HUES6 (cell line): ENCODE measurements around the gene LAG3.

Experiments
- H3K27ac ChIP-seq: 2 replicates; pipeline ENCODE4 v1.7.0; 2013; ENCODE audit warnings: low read depth, mild to moderate bottlenecking, low read length, inconsistent platforms
- H3K27me3 ChIP-seq: 2 replicates; pipeline ENCODE4 v1.6.1; 2013; ENCODE audit warnings: low read length; ENCODE audit not compliant: control insufficient read depth, insufficient read depth
- H3K36me3 ChIP-seq: 2 replicates; pipeline ENCODE4 v1.6.1; 2013; ENCODE audit warnings: low read length; ENCODE audit not compliant: control insufficient read depth, insufficient read depth
- H3K4me1 ChIP-seq: 2 replicates; pipeline ENCODE4 v1.6.1; 2013; ENCODE audit warnings: low read length; ENCODE audit not compliant: control insufficient read depth, insufficient read depth
- H3K4me3 ChIP-seq: 2 replicates; pipeline ENCODE4 v1.5.1; 2013; ENCODE audit warnings: low read depth, low read length
- H3K9ac ChIP-seq: one replicate; pipeline ENCODE4 v1.6.1; 2013; ENCODE audit warnings: mild to moderate bottlenecking, low read length
- H3K9me3 ChIP-seq: 2 replicates; pipeline ENCODE4 v1.6.1; 2013; ENCODE audit warnings: low read depth, low read length; ENCODE audit not compliant: control insufficient read depth, insufficient read depth

LAG3 gene

GRCh38 chr12:6772331-6772695 lies at the start of gene LAG3:
Gene LAG3 (plus strand): TSS chr12:6772520. CDS start chr12:6772853, 333 bp downstream.
- Histone ChIP-seq H3K4me3 (peak within 1 kb of the TSS; percentile 48), H3K27me3 (peaks cover 47% of the 10 kb centered on the region), H3K36me3 (peaks cover 29% of the 10 kb centered on the region), H3K27ac (no peak within 1 kb of the TSS), H3K4me1 (peaks cover 35% of the 10 kb centered on the region), H3K9ac (no peak within 1 kb of the TSS), H3K9me3 (no peaks in the 10 kb centered on the region)

- no peak overlapping the region for H3K27ac ChIP-seq
- peaks cover 7% of the 10 kb centered on the region; the same call in 1 of the 2 replicates for H3K4me1 ChIP-seq
- peak overlapping the region; percentile 85 for H3K4me3 ChIP-seq
- H3K36me3 ChIP-seq = peaks cover 10% of the 10 kb centered on the region
- H3K27me3 ChIP-seq = no peaks in the 10 kb centered on the region
- no peak overlapping the region for H3K9ac ChIP-seq
- no peaks in the 10 kb centered on the region for H3K9me3 ChIP-seq
These were observed 49.5 kb upstream of the LAG3 start for GRCh38 chr12:6722863-6723262.

- Histone ChIP-seq H3K9me3 (no peaks in the 10 kb centered on the region), H3K4me1 (peaks cover 7% of the 10 kb centered on the region; the same call in 1 of the 2 replicates), H3K36me3 (peaks cover 20% of the 10 kb centered on the region), H3K27ac (peak within 1 kb of the TSS; percentile 74; the same call in 1 of the 2 replicates), H3K27me3 (no peaks in the 10 kb centered on the region), H3K9ac (peak within 1 kb of the TSS; percentile 85), H3K4me3 (peak within 1 kb of the TSS; percentile 85)
These were observed 48.5 kb upstream of the LAG3 start, which contains the start of gene COPS7A for GRCh38 chr12:6723607-6724408. Gene COPS7A (plus strand): TSS chr12:6724046. CDS start chr12:6724657, 611 bp downstream.

DNA sequence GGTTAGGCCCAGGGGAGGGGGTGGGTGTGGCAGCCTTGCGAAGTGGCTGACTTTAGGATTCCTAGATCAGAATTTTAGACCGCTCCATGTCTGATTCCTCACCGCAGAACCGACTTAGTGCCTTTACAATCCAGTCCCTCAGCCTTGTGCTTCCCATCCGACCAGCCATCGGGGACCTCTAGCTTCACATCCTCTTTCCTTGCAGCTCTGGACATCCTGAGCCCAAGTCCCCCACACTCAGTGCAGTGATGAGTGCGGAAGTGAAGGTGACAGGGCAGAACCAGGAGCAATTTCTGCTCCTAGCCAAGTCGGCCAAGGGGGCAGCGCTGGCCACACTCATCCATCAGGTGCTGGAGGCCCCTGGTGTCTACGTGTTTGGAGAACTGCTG lies 47.9 kb upstream of the LAG3 start:
- Histone ChIP-seq H3K4me3 (peak overlapping the region; percentile 85), H3K27ac (peak overlapping the region; percentile 67; the same call in 1 of the 2 replicates), H3K9me3 (no peaks in the 10 kb centered on the region), H3K4me1 (peaks cover 7% of the 10 kb centered on the region; the same call in 1 of the 2 replicates), H3K9ac (peak overlapping the region; percentile 77), H3K27me3 (no peaks in the 10 kb centered on the region), H3K36me3 (peaks cover 25% of the 10 kb centered on the region)

- H3K27me3 ChIP-seq = no peaks in the 10 kb centered on the region
- peaks cover 7% of the 10 kb centered on the region; the same call in 1 of the 2 replicates for H3K4me1 ChIP-seq
- H3K36me3 ChIP-seq = peaks cover 35% of the 10 kb centered on the region
- no peak overlapping the region for H3K9ac ChIP-seq
- H3K27ac ChIP-seq = no peak overlapping the region
- H3K4me3 ChIP-seq = no peak overlapping the region
- no peaks in the 10 kb centered on the region for H3K9me3 ChIP-seq
These were observed 47.0 kb upstream of the LAG3 start for GRCh38 chr12:6725350-6725749.

DNA sequence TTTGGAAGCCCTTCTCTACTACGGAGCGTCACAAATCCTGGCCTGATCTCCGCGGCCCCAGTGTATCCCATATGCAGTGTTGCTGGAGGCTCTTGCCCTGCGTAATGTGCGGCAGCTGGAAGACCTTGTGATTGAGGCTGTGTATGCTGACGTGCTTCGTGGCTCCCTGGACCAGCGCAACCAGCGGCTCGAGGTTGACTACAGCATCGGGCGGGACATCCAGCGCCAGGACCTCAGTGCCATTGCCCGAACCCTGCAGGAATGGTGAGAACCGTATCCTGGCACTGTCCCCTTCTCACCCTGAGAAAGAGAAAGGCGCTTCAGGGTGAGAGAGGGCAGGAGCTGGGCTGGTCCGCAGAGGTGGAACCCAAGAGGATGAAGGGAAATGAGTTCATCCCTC lies 43.1 kb upstream of the LAG3 start:
- Histone ChIP-seq H3K9me3 (no peaks in the 10 kb centered on the region), H3K4me3 (no peak overlapping the region), H3K27ac (no peak overlapping the region), H3K36me3 (peaks cover 50% of the 10 kb centered on the region), H3K4me1 (peaks cover 7% of the 10 kb centered on the region; the same call in 1 of the 2 replicates), H3K27me3 (no peaks in the 10 kb centered on the region), H3K9ac (no peak overlapping the region)

GRCh38 chr12:6730169-6730568 lies 42.2 kb upstream of the LAG3 start:
- Histone ChIP-seq H3K4me1 (no peaks in the 10 kb centered on the region), H3K27me3 (no peaks in the 10 kb centered on the region), H3K27ac (no peak overlapping the region), H3K4me3 (no peak overlapping the region), H3K36me3 (peaks cover 53% of the 10 kb centered on the region), H3K9ac (no peak overlapping the region), H3K9me3 (no peaks in the 10 kb centered on the region)

GRCh38 chr12:6734506-6735387 lies 37.6 kb upstream of the LAG3 start:
- Histone ChIP-seq H3K27ac (no peak overlapping the region), H3K4me1 (no peaks in the 10 kb centered on the region), H3K27me3 (no peaks in the 10 kb centered on the region), H3K36me3 (peaks cover 25% of the 10 kb centered on the region), H3K9ac (no peak overlapping the region), H3K9me3 (no peaks in the 10 kb centered on the region), H3K4me3 (no peak overlapping the region)

GRCh38 chr12:6735448-6736191 lies 36.7 kb upstream of the LAG3 start:
- Histone ChIP-seq H3K4me3 (no peak overlapping the region), H3K4me1 (no peaks in the 10 kb centered on the region), H3K27me3 (no peaks in the 10 kb centered on the region), H3K9me3 (no peaks in the 10 kb centered on the region), H3K9ac (no peak overlapping the region), H3K36me3 (peaks cover 16% of the 10 kb centered on the region), H3K27ac (0 out of 2 replicates have a peak overlapping the region, but pooled peaks have one; percentile 24)

DNA sequence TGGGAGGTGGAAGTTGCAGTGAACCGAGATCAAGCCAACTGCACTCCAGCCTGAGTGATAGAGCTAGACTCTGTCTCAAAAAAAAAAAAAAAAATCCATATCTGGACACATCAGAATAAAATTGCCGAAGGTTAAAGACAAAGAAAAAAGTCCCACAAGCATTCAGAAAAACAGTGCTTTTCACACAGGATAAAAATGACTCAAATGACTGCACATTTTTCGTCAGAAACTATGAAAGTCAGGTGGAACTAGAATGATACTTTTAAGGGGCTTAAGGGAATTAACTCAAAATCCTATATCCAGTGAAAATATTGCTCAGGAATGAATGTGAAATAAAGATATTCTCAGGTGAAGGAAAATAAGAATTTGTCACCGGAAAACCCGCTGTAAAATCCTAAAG lies 35.6 kb upstream of the LAG3 start:
- H3K4me3 ChIP-seq = no peak overlapping the region
- no peak overlapping the region for H3K9ac ChIP-seq
- H3K27ac ChIP-seq = no peak overlapping the region
- peaks cover 6% of the 10 kb centered on the region for H3K36me3 ChIP-seq
- no peaks in the 10 kb centered on the region for H3K4me1 ChIP-seq
- no peaks in the 10 kb centered on the region for H3K9me3 ChIP-seq
- no peaks in the 10 kb centered on the region for H3K27me3 ChIP-seq
